NCI-H2171 treated with DMSO at 0.1 percent for 48 hours (cell line): Measurements from ENCODE around the gene ATAD1.
A peak's percentile ranks its signal among the peaks of the same experiment; 100 is the strongest.
"Not testable (repeated sequence)": the region's sequence is repeated elsewhere in the genome, so short reads cannot be mapped to it uniquely, and the experiment has no call there.

Experiments used
- DNase-seq: peaks from one replicate; lab custom pipeline; 2025; lab: John Stamatoyannopoulos, UW

Gene ATAD1, protein sequence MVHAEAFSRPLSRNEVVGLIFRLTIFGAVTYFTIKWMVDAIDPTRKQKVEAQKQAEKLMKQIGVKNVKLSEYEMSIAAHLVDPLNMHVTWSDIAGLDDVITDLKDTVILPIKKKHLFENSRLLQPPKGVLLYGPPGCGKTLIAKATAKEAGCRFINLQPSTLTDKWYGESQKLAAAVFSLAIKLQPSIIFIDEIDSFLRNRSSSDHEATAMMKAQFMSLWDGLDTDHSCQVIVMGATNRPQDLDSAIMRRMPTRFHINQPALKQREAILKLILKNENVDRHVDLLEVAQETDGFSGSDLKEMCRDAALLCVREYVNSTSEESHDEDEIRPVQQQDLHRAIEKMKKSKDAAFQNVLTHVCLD

DNA sequence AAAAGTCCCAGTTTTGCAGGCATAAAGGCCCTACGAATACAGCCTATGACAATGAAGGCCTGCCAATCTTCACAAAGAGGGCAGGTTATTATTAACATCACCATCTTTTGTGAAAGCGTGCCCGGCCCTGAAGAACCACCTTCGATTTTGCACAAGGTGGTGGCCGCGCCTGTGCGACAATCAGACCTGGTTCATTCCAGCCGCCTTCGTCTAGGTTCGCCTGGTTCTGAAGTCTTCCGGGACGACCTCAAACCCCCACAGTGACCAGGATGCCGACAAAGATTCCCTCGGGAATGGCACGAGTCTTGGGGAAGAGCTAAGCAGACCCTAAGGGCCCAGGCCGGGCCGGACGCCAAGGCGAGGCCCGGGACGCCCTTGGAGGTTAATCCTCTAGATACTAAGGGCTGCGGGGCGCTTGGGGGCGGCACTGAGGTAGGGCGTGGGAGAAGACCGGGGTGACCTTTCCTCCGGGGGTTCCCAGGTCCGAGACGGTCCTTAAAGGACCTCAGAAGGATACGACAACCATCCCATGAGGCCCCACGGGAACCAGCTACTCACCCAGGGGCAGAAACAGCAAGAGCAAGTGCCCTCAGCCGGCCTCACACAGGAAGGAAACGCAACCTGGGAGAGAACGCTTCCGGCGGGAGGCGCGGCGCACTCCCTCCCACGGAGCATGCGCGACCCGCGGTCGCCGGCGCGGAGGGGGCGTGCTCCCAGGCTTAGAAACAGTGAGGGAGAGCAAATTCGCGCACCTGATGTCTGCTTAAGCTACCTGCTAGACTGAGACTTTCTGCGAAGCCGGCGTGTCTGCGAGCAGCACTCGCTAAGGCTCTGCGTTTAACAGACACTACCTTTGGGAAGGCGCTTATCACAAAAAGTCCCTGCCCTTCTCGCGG is at the start of gene ATAD1:
Gene ATAD1 (minus strand): TSS at position 618 of the 896 bp plus-strand sequence. CDS start 3,627 bp downstream, outside the sequence.
- peak; percentile 85 for DNase-seq

DNA sequence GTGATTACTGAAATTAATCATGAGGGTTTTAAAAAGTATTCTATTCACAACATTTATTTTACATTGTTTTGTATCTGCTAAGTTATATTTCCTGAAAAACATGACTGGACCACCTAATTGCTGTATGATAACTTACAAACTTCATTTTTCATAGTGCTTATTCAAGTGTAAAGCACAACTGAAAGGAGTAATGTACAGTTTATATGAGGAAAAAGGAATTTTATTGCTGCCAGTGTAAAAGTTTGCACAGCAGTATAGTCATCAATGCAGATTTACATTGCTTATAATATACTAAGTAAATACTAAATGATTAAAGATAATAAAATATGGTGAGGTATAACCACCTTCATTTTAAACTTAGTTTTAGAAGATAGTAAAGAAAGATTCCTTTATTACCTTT is 49.4 kb upstream of the ATAD1 start:
- DNase-seq, result no peak

DNA sequence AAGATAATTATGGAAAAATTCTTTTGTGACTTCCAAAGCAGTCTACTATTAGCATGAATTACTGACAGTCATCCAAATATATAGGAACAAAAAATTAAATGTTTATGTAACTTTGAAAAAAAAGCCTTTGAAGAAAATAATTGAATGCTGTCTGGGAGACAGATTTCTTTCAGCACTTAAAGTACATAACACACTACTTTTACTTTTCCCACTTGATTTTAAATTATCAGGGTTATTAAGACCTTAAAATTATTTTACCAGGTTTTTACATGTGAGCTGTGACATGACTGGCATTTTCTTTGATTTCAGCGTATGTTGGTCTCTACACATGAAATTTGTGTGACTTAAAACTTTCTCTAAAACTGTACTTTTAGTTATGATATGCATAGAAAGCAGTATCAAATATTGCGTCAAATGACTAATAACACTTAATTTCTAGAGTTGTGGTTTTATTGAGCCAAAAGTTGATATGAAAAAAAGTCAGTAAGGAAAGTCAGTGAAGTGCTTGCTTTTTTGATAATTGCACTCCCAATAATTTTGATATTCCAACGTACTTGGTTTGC is 48.5 kb upstream of the ATAD1 start:
- no peak for DNase-seq

DNA sequence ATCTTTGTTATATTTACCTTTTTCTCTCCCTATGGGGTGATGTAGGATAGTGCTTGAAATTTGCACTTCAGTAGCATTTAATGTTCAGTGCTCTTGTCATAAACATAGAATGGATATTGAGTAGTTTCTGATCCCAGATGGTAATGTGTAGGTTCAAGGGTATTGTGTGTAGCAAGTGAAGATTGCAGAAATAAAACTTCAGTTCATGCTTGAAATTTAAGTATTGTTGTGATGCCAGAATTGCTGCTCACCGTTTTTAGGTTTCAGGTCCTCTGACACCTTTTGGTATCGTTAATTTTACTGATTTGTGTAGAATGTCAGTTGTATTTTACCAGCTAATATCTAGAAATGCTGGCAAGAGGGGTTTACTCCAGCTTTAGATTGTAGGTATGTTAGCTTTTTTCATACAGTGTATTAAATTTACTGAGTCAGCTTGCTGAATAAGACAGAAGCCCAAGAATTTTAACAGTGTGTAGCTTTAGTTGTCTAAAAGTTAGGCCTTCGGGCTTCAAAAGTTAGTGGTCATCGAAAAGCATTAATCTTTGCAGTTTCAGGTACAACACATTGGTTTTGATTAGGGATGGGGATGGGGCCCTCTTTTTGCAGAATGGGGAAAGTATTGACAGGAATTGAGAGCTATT is 47.3 kb upstream of the ATAD1 start:
- DNase-seq, result no peak

DNA sequence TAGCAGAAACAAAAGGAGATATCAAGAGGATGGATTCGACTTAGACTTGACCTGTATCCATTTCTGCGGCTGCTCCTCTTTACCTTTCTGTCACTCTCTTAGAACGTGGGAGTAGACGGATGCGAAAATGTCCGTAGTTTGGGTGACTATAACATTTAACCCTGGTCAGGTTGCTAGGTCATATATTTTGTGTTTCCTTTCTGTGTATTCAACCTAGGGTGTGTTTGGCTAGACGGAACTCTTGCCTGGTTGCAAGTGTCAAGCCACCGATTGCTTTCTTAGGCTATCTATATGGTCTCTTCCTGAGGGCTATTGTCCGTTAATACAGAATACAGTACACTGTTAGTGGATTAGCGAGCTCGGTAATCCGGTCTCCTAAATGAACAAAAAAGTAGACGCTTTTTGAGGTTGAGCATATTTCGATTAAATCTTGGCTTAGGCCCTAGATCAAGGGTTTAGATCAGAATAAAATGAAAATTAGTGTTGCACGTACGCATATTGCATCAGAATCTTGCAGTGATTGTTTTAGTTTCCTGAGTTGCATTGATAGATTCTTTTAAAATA is 46.6 kb upstream of the ATAD1 start:
- DNase-seq, result peak; percentile 15

DNA sequence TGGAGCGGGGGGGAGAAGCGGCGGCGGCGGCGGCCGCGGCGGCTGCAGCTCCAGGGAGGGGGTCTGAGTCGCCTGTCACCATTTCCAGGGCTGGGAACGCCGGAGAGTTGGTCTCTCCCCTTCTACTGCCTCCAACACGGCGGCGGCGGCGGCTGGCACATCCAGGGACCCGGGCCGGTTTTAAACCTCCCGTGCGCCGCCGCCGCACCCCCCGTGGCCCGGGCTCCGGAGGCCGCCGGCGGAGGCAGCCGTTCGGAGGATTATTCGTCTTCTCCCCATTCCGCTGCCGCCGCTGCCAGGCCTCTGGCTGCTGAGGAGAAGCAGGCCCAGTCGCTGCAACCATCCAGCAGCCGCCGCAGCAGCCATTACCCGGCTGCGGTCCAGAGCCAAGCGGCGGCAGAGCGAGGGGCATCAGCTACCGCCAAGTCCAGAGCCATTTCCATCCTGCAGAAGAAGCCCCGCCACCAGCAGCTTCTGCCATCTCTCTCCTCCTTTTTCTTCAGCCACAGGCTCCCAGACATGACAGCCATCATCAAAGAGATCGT is 46.0 kb upstream of the ATAD1 start:
- not testable (repeated sequence) for DNase-seq

DNA sequence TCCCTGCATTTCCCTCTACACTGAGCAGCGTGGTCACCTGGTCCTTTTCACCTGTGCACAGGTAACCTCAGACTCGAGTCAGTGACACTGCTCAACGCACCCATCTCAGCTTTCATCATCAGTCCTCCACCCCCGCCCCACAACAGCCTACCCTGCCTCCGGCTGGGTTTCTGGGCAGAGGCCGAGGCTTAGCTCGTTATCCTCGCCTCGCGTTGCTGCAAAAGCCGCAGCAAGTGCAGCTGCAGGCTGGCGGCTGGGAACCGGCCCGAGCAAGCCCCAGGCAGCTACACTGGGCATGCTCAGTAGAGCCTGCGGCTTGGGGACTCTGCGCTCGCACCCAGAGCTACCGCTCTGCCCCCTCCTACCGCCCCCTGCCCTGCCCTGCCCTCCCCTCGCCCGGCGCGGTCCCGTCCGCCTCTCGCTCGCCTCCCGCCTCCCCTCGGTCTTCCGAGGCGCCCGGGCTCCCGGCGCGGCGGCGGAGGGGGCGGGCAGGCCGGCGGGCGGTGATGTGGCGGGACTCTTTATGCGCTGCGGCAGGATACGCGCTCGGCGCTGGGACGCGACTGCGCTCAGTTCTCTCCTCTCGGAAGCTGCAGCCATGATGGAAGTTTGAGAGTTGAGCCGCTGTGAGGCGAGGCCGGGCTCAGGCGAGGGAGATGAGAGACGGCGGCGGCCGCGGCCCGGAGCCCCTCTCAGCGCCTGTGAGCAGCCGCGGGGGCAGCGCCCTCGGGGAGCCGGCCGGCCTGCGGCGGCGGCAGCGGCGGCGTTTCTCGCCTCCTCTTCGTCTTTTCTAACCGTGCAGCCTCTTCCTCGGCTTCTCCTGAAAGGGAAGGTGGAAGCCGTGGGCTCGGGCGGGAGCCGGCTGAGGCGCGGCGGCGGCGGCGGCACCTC is 45.3 kb upstream of the ATAD1 start, which contains the start of the genes KLLN and PTEN:
Gene KLLN (minus strand): TSS at position 481 of the 891 bp plus-strand sequence. CDS start 1,046 bp downstream, outside the sequence.
Gene PTEN (plus strand): TSS at position 573 of the 891 bp plus-strand sequence. CDS start 845 bp downstream, outside the sequence.
- peak; percentile 89 for DNase-seq

DNA sequence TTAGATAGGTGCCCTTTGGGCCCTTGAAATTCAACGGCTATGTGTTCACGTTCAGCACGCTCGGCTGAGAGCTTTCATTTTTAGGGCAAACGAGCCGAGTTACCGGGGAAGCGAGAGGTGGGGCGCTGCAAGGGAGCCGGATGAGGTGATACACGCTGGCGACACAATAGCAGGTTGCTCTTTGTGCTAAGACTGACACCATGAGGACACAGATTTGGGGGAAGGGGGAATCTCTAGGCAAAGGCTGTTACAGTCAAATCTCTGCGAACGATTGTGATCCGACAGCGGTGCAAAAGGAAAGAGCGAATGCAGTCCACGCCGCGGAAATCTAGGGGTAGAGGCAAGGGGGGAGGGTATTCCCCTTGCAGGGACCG is 44.6 kb upstream of the ATAD1 start:
- DNase-seq, result peak; percentile 54

DNA sequence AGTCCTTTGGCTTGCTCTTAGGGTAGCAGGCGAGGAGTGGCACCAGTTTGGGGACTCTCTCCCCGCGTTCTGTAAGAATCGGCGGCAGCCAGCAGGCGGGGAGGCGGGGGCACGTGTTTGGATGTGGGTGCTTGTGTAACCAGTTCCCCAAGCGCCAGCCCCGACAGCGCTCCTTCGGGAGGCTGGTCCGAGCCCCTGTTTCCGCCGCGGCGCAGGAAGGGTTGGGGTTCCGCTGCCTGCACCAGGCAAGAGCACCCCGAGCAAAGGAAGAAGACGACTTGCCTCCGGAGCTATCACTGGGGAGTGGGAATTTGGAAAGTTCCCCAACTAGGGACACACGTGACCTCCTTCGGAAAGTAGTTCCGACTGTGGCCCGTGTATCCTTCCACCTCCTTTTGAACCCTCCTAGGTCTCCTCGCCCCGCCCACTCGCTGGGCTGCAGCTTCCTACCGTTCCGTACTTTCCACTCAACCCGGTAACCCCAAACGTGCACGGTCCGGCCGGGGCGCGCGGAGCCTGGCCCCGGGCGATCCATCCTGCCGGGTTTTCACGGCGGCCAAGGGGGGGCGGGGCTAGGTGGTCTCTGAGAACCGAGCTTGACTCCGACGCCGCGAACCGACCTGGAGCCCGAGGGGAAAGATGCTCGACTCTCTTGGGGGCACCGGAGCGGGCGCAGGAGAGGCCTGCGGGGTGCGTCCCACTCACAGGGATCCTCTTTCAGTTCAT is 44.1 kb upstream of the ATAD1 start:
- DNase-seq, result peak; percentile 91

DNA sequence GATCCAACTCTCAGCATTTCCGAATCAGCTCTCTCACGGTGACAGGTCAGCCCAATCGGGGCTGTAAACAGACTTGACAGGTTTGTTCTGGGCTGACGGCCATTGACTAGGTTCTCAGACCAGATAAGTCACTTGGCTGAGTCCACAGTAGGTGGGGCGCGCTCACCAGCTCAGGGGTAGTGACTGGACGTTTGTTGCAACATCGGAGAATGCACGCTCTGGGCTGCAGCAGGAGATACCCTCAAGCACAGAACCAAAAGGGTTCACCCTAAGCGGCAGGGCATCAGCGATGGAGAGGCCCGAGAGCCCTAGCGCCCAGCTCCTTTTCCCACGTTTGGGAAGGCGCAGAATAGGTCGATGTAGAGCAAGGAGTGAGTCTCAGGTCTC is 43.5 kb upstream of the ATAD1 start:
- no peak for DNase-seq

DNA sequence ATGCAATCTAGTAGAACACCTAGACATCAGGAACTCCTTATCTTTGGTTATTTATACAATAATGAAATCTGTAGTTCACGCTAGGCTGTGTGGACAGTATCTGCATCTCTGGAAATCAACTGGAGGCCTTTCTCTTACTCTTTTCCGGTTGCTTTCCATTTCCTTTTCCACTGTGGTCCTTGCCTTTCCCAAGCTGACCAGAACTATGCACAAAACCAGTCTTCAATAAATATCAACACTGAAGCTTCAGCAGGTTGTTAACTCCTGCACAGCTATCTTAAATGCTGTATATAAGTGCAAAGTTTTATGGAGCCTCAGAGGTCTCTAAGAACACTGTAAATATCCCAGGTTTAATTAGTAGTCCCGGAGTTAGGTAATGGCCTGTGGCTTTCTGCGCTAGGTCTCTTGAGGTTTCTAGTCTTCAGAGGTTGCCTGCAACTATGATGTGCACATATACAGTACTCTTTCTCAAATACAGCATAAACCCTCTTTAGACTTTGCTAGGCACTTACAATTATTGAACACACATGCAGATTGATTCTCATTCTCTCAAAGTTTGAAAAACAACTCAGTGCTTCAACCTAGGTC is 42.9 kb upstream of the ATAD1 start:
- no peak for DNase-seq

DNA sequence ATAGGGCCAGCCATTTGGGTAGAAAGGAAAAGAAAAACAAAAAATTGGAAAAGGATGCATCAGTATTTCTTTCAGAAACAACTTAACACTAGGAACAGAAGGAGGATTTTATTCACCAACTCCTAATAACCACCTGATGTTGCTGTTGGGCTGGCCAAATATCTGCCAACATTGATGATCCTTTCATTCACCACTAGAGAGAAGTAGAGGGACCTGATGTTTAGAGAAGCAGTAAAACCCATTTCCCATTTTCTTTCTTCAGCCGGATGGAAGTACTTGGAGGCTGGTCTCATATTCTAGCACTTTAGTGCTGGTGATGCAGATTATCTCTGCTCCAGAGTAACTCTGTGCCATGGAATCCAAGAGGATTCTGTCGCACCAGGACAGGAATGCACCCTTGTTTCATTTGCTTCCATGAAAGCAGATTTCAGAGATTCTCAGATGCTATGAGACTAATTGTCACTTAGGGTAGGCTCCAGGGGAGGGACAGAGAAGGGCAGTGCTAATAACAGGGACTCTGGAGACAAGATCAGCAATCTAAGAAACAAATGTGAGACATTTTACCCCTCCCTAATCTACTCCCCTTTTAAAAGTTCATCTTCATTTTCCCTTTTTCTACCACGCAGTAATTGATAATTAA is 42.2 kb upstream of the ATAD1 start:
- peak; percentile 35 for DNase-seq

DNA sequence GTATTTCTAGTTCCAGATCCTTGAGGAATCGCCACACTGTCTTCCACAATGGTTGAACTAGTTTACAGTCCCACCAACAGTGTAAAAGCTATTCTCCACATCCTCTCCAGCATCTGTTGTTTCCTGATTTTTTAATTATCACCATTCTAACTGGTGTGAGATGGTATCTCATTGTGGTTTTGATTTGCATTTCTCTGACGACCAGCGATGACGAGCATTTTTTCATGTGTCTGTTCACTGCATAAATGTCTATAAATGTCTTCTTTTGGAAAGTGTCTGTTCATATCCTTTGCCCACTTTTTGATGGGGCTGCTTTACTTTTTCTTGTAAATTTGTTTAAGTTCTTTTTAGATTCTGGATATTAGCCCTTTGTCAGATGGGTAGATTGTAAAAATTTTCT is 37.6 kb upstream of the ATAD1 start:
- not testable (repeated sequence) for DNase-seq

DNA sequence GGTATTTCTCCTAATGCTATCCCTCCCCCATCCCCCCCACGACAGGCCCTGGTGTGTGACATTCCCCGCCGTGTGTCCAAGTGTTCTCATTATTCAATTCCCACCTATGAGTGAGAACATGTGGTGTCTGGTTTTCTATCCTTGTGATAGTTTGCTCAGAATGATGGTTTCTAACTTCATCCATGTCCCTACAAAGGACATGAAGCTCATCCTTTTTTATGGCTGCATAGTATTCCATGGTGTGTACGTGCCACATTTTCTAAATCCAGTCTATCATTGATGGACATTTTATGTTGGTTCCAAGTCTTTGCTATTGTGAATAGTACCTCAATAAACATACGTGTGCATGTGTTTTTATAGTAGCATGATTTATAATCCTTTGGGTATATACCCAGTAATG is 37.2 kb upstream of the ATAD1 start:
- DNase-seq, result not testable (repeated sequence)

DNA sequence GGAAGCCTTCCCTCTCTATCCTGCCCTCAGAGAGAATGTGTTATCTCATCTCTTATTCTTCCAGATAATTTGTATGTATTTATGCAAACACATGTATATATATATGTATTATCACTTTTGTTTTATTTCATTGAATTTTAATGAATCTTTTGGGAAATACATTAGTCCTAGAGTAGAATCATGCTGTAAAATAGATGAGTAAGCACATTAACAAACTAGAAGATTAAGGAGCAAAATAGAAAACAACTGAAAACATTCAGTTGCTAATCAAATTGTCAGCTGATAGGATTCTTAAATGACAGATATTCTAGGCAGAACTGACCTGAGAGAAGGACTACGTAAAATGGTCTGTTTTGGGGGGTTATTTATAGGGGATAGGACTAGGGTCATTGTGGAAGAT is 34.1 kb upstream of the ATAD1 start:
- DNase-seq, result no peak

DNA sequence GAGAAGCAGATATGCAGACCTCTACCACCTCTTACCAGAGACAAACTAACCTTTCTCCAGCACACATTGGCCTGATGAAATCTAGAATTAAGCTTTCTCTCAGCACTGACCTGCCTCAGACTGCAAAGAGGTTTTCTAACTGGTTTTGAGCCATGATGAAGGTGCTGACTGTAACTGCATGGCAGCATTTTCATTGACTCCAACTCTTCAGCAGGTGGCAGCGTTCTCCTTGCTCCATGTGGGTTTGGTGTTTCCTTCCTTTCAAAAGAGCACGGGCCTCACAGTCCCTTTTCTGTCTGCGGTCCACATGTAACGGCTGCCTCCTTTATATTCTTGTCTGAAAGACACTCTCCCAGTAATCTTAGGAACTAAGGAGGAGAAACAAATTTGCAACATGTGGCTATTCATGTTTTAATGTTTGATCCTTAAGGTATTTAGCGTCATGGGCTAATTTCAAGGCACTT is 32.7 kb upstream of the ATAD1 start:
- DNase-seq, result peak; percentile 23

DNA sequence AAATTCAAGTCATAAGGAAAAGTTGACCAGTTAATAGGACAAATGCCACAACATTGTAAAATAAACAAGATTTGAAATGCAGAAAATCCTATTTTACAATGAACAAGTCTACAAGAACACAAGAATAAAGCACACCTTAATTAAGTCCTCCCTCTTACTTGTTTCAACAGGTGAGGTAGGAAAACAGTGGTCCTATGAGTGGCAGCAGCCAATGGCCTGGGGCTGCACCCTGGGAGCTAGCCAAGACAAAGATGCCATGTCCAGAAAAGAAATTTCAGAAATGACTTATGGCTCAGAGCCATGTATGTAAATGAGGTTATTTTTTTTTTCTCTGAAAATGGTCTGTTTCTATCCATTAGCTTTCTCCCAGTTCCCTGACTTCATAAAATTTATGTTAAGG is 31.0 kb upstream of the ATAD1 start:
- DNase-seq, result no peak

DNA sequence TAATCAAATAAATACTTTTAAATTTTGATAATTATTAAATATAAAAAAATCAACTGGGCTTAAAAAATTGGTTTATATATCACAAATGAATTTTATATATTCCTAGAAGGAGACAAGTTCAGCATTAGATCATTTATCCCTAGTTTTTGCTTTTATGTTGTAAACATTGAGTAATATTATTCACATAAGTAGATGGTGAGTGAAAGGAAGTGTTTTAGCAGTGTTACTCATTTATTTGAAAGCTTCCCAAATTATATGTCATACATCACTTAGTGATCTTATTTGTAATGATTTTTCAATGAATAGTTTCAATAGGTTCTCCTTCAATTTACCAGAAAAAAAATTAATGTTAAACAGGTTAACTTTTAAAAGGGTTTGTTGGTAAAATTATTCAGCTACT is 29.5 kb upstream of the ATAD1 start:
- DNase-seq, result no peak

DNA sequence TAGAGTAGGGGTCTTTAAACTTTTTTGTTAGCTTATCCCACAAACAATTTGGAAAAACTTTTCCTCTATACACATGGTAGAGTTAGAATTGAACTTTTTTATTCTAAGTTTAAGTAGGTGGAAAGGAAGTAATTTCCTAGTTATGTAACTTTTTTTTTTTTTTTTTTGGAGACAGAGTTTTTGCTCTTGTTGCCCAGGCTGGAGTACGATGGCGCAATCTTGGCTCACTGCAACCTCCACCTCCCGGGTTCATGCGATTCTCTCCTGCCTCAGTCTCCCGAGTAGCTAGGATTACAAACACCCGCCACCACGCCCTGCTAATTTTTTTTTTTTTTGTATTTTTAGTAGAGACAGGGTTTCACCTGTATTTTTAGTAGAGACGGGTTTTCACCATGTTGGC is 28.7 kb upstream of the ATAD1 start:
- DNase-seq, result not testable (repeated sequence)
